ENCODE data around the gene TIMP1.

Gene TIMP1

GRCh38 chrX:47576021-47576898 is 6.0 kb upstream of the TIMP1 start:
- no peak overlapping the region for H3K4me3 ChIP-seq (ENCODE audit: low read depth, low read length)
- no peak overlapping the region for H3K27ac ChIP-seq (ENCODE audit: extremely low read depth, low read depth, low read length)
- no peaks in the 10 kb centered on the region for H3K4me1 ChIP-seq (ENCODE audit: control insufficient read depth, insufficient read depth, low read length)
- ChIA-PET POLR2A (no interaction called here), CTCF (no interaction called here)
- peaks cover 0 to 8% of the 10 kb centered on the region in 2 experiments; a peak in 1 of 3 replicates for H3K36me3 ChIP-seq (ENCODE audit: control insufficient read depth in 2 of 2, insufficient read depth in 1 of 2, low read length in 2 of 2)
- no peaks in the 10 kb centered on the region for H3K9me3 ChIP-seq (ENCODE audit: control insufficient read depth, insufficient read depth, low read depth, low read length)
- TF ChIP-seq ZNF510 (tag by site-specific recombination; IDR thresholded peaks at IDR 0.05; ENCODE audit: insufficient replicate concordance) = no peak
- no peak for TF ChIP-seq ZNF423 (tag by site-specific recombination; IDR thresholded peaks at IDR 0.05)
- TF ChIP-seq, protein P1, sequence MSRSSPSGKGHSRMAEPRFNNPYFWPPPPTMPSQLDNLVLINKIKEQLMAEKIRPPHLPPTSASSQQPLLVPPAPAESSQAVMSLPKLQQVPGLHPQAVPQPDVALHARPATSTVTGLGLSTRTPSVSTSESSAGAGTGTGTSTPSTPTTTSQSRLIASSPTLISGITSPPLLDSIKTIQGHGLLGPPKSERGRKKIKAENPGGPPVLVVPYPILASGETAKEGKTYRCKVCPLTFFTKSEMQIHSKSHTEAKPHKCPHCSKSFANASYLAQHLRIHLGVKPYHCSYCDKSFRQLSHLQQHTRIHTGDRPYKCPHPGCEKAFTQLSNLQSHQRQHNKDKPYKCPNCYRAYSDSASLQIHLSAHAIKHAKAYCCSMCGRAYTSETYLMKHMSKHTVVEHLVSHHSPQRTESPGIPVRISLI (tag by site-specific recombination; IDR thresholded peaks at IDR 0.05) = no peak
- TF ChIP-seq, protein P2, sequence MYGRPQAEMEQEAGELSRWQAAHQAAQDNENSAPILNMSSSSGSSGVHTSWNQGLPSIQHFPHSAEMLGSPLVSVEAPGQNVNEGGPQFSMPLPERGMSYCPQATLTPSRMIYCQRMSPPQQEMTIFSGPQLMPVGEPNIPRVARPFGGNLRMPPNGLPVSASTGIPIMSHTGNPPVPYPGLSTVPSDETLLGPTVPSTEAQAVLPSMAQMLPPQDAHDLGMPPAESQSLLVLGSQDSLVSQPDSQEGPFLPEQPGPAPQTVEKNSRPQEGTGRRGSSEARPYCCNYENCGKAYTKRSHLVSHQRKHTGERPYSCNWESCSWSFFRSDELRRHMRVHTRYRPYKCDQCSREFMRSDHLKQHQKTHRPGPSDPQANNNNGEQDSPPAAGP (tag by site-specific recombination; IDR thresholded peaks at IDR 0.05) = no peak
- no peak for TF ChIP-seq SP2 (tag by site-specific recombination; IDR thresholded peaks at IDR 0.05)
- TF ChIP-seq BCL11B (tag by site-specific recombination; IDR thresholded peaks at IDR 0.05; ENCODE audit: low read depth) = no peak
- TF ChIP-seq ZNF239 (tag by site-specific recombination; IDR thresholded peaks at IDR 0.05) = no peak
- no peak for TF ChIP-seq ZNF600 (tag by site-specific recombination; IDR thresholded peaks at IDR 0.05)

GRCh38 chrX:47577424-47577823 is 4.8 kb upstream of the TIMP1 start:
- Histone ChIP-seq H3K4me1 (ENCODE audit: control insufficient read depth, insufficient read depth, low read length) (no peaks in the 10 kb centered on the region), H3K9me3 (ENCODE audit: control insufficient read depth, insufficient read depth, low read depth, low read length) (no peaks in the 10 kb centered on the region), H3K36me3 (ENCODE audit: control insufficient read depth in 2 of 2, insufficient read depth in 1 of 2, low read length in 2 of 2) (no peaks in the 10 kb centered on the region), H3K4me3 (ENCODE audit: low read depth, low read length) (no peak overlapping the region), H3K27ac (ENCODE audit: extremely low read depth, low read depth, low read length) (no peak overlapping the region)
- ChIA-PET CTCF (no interaction called here), POLR2A (no interaction called here)
- TF ChIP-seq EGR2 (tag by site-specific recombination; IDR thresholded peaks at IDR 0.05; ENCODE audit: low read depth) (peak; percentile 38; the same call in 1 of the 2 replicates), SCRT2 (tag by site-specific recombination; IDR thresholded peaks at IDR 0.05) (no peak), ZIC2 (tag by site-specific recombination; IDR thresholded peaks at IDR 0.05) (0 out of 2 replicates have a peak, but pooled peaks have one; percentile 23)

- Histone ChIP-seq H3K9me3 (ENCODE audit: control insufficient read depth, insufficient read depth, low read depth, low read length) (no peaks in the 10 kb centered on the region), H3K4me1 (ENCODE audit: control insufficient read depth, insufficient read depth, low read length) (no peaks in the 10 kb centered on the region), H3K36me3 (ENCODE audit: control insufficient read depth in 2 of 2, insufficient read depth in 1 of 2, low read length in 2 of 2) (no peaks in the 10 kb centered on the region), H3K4me3 (ENCODE audit: low read depth, low read length) (no peak overlapping the region), H3K27ac (ENCODE audit: extremely low read depth, low read depth, low read length) (no peak overlapping the region)
- TF ChIP-seq EGR2 (tag by site-specific recombination; IDR thresholded peaks at IDR 0.05; ENCODE audit: low read depth) = 0 out of 2 replicates have a peak, but pooled peaks have one; percentile 18
- no peak for TF ChIP-seq ZNF514 (tag by site-specific recombination; IDR thresholded peaks at IDR 0.05)
- TF ChIP-seq ZFHX2 (tag by site-specific recombination; conservative IDR thresholded peaks at IDR 0.05) = peak; percentile 73
- POLR2A ChIA-PET = no interaction called here
- CTCF ChIA-PET = no interaction called here
Observed at GRCh38 chrX:47577901-47578300, 4.3 kb upstream of the TIMP1 start.

DNA sequence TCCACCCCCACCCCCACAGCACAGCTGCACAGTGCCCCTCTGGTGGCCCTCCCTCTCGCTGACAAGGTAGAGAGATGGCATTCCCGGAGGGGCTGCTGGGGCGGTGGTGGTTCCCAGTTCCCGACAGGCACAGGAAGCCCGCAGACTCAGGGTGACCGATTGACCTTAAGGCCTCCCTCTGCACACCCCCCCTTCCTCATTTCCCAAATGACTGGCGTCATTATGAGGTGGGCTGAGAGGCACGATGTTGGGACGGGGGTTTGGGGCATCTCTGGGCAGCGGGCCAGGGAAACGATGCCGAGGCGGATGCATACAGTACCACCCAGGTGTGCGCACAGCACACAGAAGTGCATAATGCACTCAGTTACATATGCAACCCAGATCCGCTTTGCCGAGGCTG is 3.5 kb upstream of the TIMP1 start:
- ChIA-PET CTCF (no interaction called here), POLR2A (no interaction called here)
- Histone ChIP-seq H3K4me1 (ENCODE audit: control insufficient read depth, insufficient read depth, low read length) (no peaks in the 10 kb centered on the region; the same call in 1 of the 2 replicates), H3K9me3 (ENCODE audit: control insufficient read depth, insufficient read depth, low read depth, low read length) (no peaks in the 10 kb centered on the region), H3K4me3 (ENCODE audit: low read depth, low read length) (no peak overlapping the region), H3K36me3 (ENCODE audit: control insufficient read depth in 2 of 2, insufficient read depth in 1 of 2, low read length in 2 of 2) (peaks cover 0 to 4% of the 10 kb centered on the region in 2 experiments; a peak in 1 of 3 replicates), H3K27ac (ENCODE audit: extremely low read depth, low read depth, low read length) (no peak overlapping the region)
- TF ChIP-seq HOXC10 (CRISPR knock-in tag; IDR thresholded peaks at IDR 0.05) (no peak), ZBTB7A (tag by site-specific recombination; IDR thresholded peaks at IDR 0.05; ENCODE audit: low read depth) (no peak), ZNF248 (tag by site-specific recombination; IDR thresholded peaks at IDR 0.05) (no peak), ZNF18 (tag by site-specific recombination; IDR thresholded peaks at IDR 0.05) (no peak), SETDB1 (IDR thresholded peaks at IDR 0.05; ENCODE audit: insufficient read length, low read length) (no peak), ZNF10 (tag by site-specific recombination; IDR thresholded peaks at IDR 0.05) (no peak), ZNF707 (tag by site-specific recombination; IDR thresholded peaks at IDR 0.05) (no peak), ZNF658 (tag by site-specific recombination; IDR thresholded peaks at IDR 0.05) (no peak), WT1 (tag by site-specific recombination; IDR thresholded peaks at IDR 0.05) (no peak)
- TF ChIP-seq, protein P3, sequence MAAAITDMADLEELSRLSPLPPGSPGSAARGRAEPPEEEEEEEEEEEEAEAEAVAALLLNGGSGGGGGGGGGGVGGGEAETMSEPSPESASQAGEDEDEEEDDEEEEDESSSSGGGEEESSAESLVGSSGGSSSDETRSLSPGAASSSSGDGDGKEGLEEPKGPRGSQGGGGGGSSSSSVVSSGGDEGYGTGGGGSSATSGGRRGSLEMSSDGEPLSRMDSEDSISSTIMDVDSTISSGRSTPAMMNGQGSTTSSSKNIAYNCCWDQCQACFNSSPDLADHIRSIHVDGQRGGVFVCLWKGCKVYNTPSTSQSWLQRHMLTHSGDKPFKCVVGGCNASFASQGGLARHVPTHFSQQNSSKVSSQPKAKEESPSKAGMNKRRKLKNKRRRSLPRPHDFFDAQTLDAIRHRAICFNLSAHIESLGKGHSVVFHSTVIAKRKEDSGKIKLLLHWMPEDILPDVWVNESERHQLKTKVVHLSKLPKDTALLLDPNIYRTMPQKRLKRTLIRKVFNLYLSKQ (tag by site-specific recombination; IDR thresholded peaks at IDR 0.05; ENCODE audit: borderline replicate concordance) = no peak
